ENCODE measurements around the gene VDAC1. TPM values are rescaled to one million over a fixed set of nuclear protein-coding genes. Genes with fewer than 3 reads are reported as not detected.

The VDAC1 gene
- total RNA-seq, 1 experiment from 2014 or later: 317 TPM

- no peak overlapping the region for H3K27ac Mint-ChIP-seq (ENCODE audit: unreplicated experiment)
- H3K4me3 Mint-ChIP-seq (ENCODE audit: unreplicated experiment): no peak overlapping the region
- no peaks in the 10 kb centered on the region for H3K9me3 Mint-ChIP-seq (ENCODE audit: unreplicated experiment)
- H3K36me3 ChIP-seq (ENCODE audit: control insufficient read depth, insufficient read depth, low read length): no peaks in the 10 kb centered on the region
- H3K4me1 ChIP-seq: no peaks in the 10 kb centered on the region
- H3K4me3 ChIP-seq (ENCODE audit: low read depth, low read length): no peak overlapping the region
- H3K27me3 ChIP-seq (replicated peaks; ENCODE audit: control insufficient read depth, insufficient read depth, low read length): no peaks in the 10 kb centered on the region
- CTCF ChIA-PET: interaction anchor here (0.8 kb wide), 1 partner anchor 94 kb away, joined by 4 read pairs; no protein-coding TSS in a partner anchor
- no peak for DNase-seq
- POLR2A ChIA-PET: no interaction called here
- H3K36me3 Mint-ChIP-seq (ENCODE audit: insufficient read depth, unreplicated experiment): no peaks in the 10 kb centered on the region
- H3K9me3 ChIP-seq: no peaks in the 10 kb centered on the region
- intact Hi-C loops (cut with micrococcal nuclease; ENCODE audit: unreplicated experiment): no loop called here
- BruUV-seq (replicated peaks): no TSS peak
- TF ChIP-seq CTCF (IDR thresholded peaks at IDR 0.05; ENCODE audit: insufficient read depth in 1 of 2, low read depth in 1 of 2, low read length in 1 of 2, severe bottlenecking in 1 of 2, unreplicated experiment in 1 of 2): no peak
- no peaks in the 10 kb centered on the region for H3K27me3 Mint-ChIP-seq (ENCODE audit: insufficient read depth, unreplicated experiment)
- no peaks in the 10 kb centered on the region for H3K4me1 Mint-ChIP-seq (ENCODE audit: low read depth, unreplicated experiment)
Observed at GRCh38 chr5:134047687-134048056, 42.9 kb upstream of the VDAC1 start.

GRCh38 chr5:134046801-134047686, 42.3 kb upstream of the VDAC1 start:
- Mint-ChIP-seq H3K4me1 (ENCODE audit: low read depth, unreplicated experiment) (no peaks in the 10 kb centered on the region), H3K36me3 (ENCODE audit: insufficient read depth, unreplicated experiment) (no peaks in the 10 kb centered on the region), H3K27ac (ENCODE audit: unreplicated experiment) (no peak overlapping the region), H3K27me3 (ENCODE audit: insufficient read depth, unreplicated experiment) (no peaks in the 10 kb centered on the region), H3K9me3 (ENCODE audit: unreplicated experiment) (no peaks in the 10 kb centered on the region), H3K4me3 (ENCODE audit: unreplicated experiment) (no peak overlapping the region)
- no peak for TF ChIP-seq CTCF (IDR thresholded peaks at IDR 0.05; ENCODE audit: insufficient read depth in 1 of 2, low read depth in 1 of 2, low read length in 1 of 2, severe bottlenecking in 1 of 2, unreplicated experiment in 1 of 2)
- ChIA-PET POLR2A (no interaction called here), CTCF (interaction anchor here (0.8 kb wide), 1 partner anchor 95 kb away, joined by 4 read pairs; no protein-coding TSS in a partner anchor)
- Histone ChIP-seq H3K36me3 (ENCODE audit: control insufficient read depth, insufficient read depth, low read length) (no peaks in the 10 kb centered on the region), H3K9me3 (no peaks in the 10 kb centered on the region), H3K4me1 (no peaks in the 10 kb centered on the region), H3K27me3 (replicated peaks; ENCODE audit: control insufficient read depth, insufficient read depth, low read length) (no peaks in the 10 kb centered on the region), H3K4me3 (ENCODE audit: low read depth, low read length) (no peak overlapping the region)
- intact Hi-C loops (cut with micrococcal nuclease; ENCODE audit: unreplicated experiment): no loop called here
- no TSS peak for BruUV-seq (replicated peaks)
- DNase-seq: no peak

- no peaks in the 10 kb centered on the region for H3K9me3 ChIP-seq
- Mint-ChIP-seq H3K36me3 (ENCODE audit: insufficient read depth, unreplicated experiment) (no peaks in the 10 kb centered on the region), H3K4me1 (ENCODE audit: low read depth, unreplicated experiment) (no peaks in the 10 kb centered on the region), H3K4me3 (ENCODE audit: unreplicated experiment) (no peak overlapping the region), H3K27ac (ENCODE audit: unreplicated experiment) (no peak overlapping the region), H3K27me3 (ENCODE audit: insufficient read depth, unreplicated experiment) (no peaks in the 10 kb centered on the region), H3K9me3 (ENCODE audit: unreplicated experiment) (no peaks in the 10 kb centered on the region)
- H3K4me1 ChIP-seq: no peaks in the 10 kb centered on the region
- POLR2A ChIA-PET: no interaction called here
- H3K27me3 ChIP-seq (replicated peaks; ENCODE audit: control insufficient read depth, insufficient read depth, low read length): no peaks in the 10 kb centered on the region
- CTCF ChIA-PET: no interaction called here
- no TSS peak for BruUV-seq (replicated peaks)
- H3K36me3 ChIP-seq (ENCODE audit: control insufficient read depth, insufficient read depth, low read length): no peaks in the 10 kb centered on the region
- no peak for DNase-seq
- TF ChIP-seq CTCF (IDR thresholded peaks at IDR 0.05; ENCODE audit: insufficient read depth in 1 of 2, low read depth in 1 of 2, low read length in 1 of 2, severe bottlenecking in 1 of 2, unreplicated experiment in 1 of 2): no peak
- intact Hi-C loops (cut with micrococcal nuclease; ENCODE audit: unreplicated experiment): no loop called here
- no peak overlapping the region for H3K4me3 ChIP-seq (ENCODE audit: low read depth, low read length)
Observed at GRCh38 chr5:134046330-134046729, 41.6 kb upstream of the VDAC1 start.

All from Caco-2 (cell line).